Measurements from ENCODE around the gene ZNF837.

ZNF837 gene

DNA sequence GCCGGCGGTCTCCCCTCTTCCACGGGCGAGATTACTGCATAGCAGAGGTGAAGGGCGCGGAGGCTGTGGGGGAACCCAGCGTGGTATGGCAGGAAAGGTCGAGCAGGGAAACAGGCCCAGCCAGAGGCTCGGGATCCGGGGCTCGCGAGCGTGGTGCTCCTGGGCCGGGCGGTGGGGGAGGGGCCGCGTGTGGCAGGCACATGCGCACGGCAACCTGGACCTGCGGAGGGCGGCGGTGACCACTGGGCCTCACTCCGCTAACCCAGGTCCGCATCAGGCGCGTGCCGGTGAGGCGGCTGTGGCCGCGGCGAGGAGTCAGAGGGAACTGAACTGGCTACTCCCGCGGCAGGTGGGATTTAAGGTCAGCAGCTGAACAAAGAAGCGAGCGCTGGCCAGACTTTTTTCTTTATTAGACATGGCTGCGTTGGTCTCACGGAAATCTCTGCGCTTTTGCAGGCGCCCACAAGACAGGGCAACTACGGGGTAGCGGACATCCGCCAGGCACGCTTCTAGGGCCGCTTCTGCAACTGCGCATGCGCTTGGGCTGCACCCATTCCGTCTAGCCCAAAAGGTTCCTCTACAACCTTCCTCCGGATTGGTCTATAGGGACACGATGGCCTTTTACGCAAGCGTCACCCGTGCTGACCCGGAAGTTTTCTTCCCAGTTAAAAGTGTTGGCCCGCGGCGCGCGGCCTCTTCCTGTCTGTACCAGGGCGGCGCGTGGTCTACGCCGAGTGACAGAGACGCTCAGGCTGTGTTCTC, 5.9 kb upstream of the ZNF837 start, which contains the start of gene RPS5:
TSS of gene RPS5 (plus strand) at position 694 of the 762 bp plus-strand sequence. CDS start 869 bp downstream, outside the sequence.
- Histone ChIP-seq H3F3A (ENCODE audit: insufficient read depth, low read length) (peaks cover 3% of the 10 kb centered on the region; the same call in 1 of the 2 replicates), H3K4me2 (ENCODE audit: low read depth, low read length) (peak within 1 kb of the TSS; percentile 90), H3K9me3 (replicated peaks; ENCODE audit: insufficient read depth, low read length) (no peaks in the 10 kb centered on the region), H3K4me3 (ENCODE audit: low read length) (peak within 1 kb of the TSS; percentile 87), H3K36me3 (replicated peaks; ENCODE audit: insufficient read depth, low read length) (peaks cover 10% of the 10 kb centered on the region; the same call in 1 of the 2 replicates), H2AFZ (ENCODE audit: low read length) (peak within 1 kb of the TSS; percentile 74), H3K27ac (ENCODE audit: low read length) (peak within 1 kb of the TSS; percentile 83; the same call in 1 of the 2 replicates), H3K4me1 (ENCODE audit: low read length) (peaks cover 12% of the 10 kb centered on the region; the same call in 1 of the 2 replicates), H3K9ac (ENCODE audit: low read length) (peak within 1 kb of the TSS; percentile 84), H3K79me2 (ENCODE audit: low read length) (peaks cover 30% of the 10 kb centered on the region), H3K9me2 (replicated peaks; ENCODE audit: insufficient read depth, low read length) (no peaks in the 10 kb centered on the region), H4K20me1 (ENCODE audit: insufficient read depth, low read length) (no peaks in the 10 kb centered on the region), H3K27me3 (replicated peaks; ENCODE audit: insufficient read depth, low read length) (no peaks in the 10 kb centered on the region)
- DNase-seq: peak; percentile 98
- TF ChIP-seq EZH2 (optimal IDR thresholded peaks at IDR 0.05; ENCODE audit: low read depth, low read length) (no peak), EZH2phosphoT487 (IDR thresholded peaks at IDR 0.05; ENCODE audit: low read length) (no peak)
- TF ChIP-seq, protein P1, sequence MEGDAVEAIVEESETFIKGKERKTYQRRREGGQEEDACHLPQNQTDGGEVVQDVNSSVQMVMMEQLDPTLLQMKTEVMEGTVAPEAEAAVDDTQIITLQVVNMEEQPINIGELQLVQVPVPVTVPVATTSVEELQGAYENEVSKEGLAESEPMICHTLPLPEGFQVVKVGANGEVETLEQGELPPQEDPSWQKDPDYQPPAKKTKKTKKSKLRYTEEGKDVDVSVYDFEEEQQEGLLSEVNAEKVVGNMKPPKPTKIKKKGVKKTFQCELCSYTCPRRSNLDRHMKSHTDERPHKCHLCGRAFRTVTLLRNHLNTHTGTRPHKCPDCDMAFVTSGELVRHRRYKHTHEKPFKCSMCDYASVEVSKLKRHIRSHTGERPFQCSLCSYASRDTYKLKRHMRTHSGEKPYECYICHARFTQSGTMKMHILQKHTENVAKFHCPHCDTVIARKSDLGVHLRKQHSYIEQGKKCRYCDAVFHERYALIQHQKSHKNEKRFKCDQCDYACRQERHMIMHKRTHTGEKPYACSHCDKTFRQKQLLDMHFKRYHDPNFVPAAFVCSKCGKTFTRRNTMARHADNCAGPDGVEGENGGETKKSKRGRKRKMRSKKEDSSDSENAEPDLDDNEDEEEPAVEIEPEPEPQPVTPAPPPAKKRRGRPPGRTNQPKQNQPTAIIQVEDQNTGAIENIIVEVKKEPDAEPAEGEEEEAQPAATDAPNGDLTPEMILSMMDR (IDR thresholded peaks at IDR 0.05; ENCODE audit: low read length): no peak

DNA sequence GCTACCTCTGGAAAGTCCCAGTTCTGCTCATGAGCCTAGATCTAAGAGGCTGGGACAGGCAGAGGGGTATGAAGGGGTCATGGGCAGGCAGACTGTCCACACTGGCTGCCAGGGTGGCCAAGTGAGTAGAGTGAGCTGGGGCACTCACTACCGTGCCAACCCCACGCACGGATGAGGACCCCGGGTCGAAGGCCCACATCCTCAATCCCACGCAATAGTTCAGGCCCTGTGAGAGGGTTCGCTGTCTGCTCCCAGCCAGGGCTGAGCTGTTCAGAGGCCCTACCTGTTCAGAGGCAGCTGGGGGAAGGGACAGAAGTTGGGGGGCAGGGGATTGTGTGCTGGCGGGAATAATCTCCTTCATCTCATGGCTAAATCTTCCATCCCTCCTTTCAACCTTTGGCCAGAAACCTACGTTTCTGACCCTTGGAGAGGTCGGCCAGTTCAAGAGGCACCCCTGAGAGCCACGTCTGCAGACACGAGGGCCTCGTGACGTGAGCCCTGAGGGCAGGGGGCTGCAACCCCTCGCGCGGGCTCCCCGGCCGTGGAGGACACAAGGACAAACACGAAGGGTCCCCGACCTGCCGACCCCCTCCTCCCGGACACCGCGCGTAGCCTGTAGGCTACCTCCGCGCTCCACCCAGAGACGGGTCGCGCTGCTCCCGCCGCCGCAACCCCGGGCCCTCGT, 5.2 kb upstream of the ZNF837 start:
- H3K36me3 ChIP-seq (replicated peaks; ENCODE audit: insufficient read depth, low read length): peaks cover 10% of the 10 kb centered on the region; the same call in 1 of the 2 replicates
- H3K4me1 ChIP-seq (ENCODE audit: low read length): peaks cover 12% of the 10 kb centered on the region; the same call in 1 of the 2 replicates
- no peaks in the 10 kb centered on the region for H3K9me3 ChIP-seq (replicated peaks; ENCODE audit: insufficient read depth, low read length)
- peak overlapping the region; percentile 83; the same call in 1 of the 2 replicates for H3K27ac ChIP-seq (ENCODE audit: low read length)
- peak overlapping the region; percentile 90 for H3K4me2 ChIP-seq (ENCODE audit: low read depth, low read length)
- H3K9me2 ChIP-seq (replicated peaks; ENCODE audit: insufficient read depth, low read length): no peaks in the 10 kb centered on the region
- H2AFZ ChIP-seq (ENCODE audit: low read length): peak overlapping the region; percentile 74
- H3F3A ChIP-seq (ENCODE audit: insufficient read depth, low read length): peaks cover 3% of the 10 kb centered on the region; the same call in 1 of the 2 replicates
- H4K20me1 ChIP-seq (ENCODE audit: insufficient read depth, low read length): no peaks in the 10 kb centered on the region
- no peaks in the 10 kb centered on the region for H3K27me3 ChIP-seq (replicated peaks; ENCODE audit: insufficient read depth, low read length)
- no peak for DNase-seq
- H3K9ac ChIP-seq (ENCODE audit: low read length): peak overlapping the region; percentile 84
- peak overlapping the region; percentile 87 for H3K4me3 ChIP-seq (ENCODE audit: low read length)
- TF ChIP-seq, protein P1 (IDR thresholded peaks at IDR 0.05; ENCODE audit: low read length): no peak
- no peak for TF ChIP-seq EZH2 (optimal IDR thresholded peaks at IDR 0.05; ENCODE audit: low read depth, low read length)
- no peak for TF ChIP-seq EZH2phosphoT487 (IDR thresholded peaks at IDR 0.05; ENCODE audit: low read length)
- peaks cover 29% of the 10 kb centered on the region for H3K79me2 ChIP-seq (ENCODE audit: low read length)

DNA sequence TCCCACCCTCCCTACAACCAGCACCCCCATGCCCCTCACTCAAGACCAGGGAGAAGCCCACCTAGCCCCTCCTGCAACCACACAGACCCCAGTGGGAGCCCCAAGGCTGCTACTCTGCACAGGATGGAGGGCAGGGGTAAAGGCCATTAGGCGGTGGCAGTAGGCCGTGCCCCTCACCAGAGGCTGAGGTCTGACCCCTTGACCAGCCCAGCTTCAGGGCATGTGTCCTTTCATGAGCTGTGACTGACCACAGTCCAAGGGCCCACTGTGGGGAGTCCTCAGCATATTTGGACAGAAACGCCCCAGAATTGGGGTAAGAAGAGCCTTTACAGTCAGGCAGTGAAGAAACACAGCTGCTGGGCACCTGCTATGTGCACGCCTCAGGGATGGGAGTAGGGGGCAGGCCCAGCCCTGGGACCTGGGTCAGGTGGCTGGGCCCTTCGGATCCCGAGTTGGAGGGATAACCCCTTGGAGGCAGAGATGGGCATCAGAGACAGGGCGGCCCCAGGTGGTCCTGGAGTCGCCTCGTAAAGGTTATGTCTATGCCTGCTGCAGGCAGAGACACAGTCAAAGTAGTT, 4.6 kb upstream of the ZNF837 start:
- TF ChIP-seq EZH2 (optimal IDR thresholded peaks at IDR 0.05; ENCODE audit: low read depth, low read length): no peak
- TF ChIP-seq EZH2phosphoT487 (IDR thresholded peaks at IDR 0.05; ENCODE audit: low read length): no peak
- TF ChIP-seq, protein P1 (IDR thresholded peaks at IDR 0.05; ENCODE audit: low read length): no peak
- no peaks in the 10 kb centered on the region for H3K9me2 ChIP-seq (replicated peaks; ENCODE audit: insufficient read depth, low read length)
- no peak overlapping the region for H3K4me3 ChIP-seq (ENCODE audit: low read length)
- peaks cover 23% of the 10 kb centered on the region for H3K79me2 ChIP-seq (ENCODE audit: low read length)
- peaks cover 10% of the 10 kb centered on the region; the same call in 1 of the 2 replicates for H3K36me3 ChIP-seq (replicated peaks; ENCODE audit: insufficient read depth, low read length)
- H3F3A ChIP-seq (ENCODE audit: insufficient read depth, low read length): peaks cover 3% of the 10 kb centered on the region; the same call in 1 of the 2 replicates
- H2AFZ ChIP-seq (ENCODE audit: low read length): no peak overlapping the region
- H4K20me1 ChIP-seq (ENCODE audit: insufficient read depth, low read length): no peaks in the 10 kb centered on the region
- 0 out of 2 replicates have a peak, but pooled peaks cover 10% of the 10 kb centered on the region for H3K4me1 ChIP-seq (ENCODE audit: low read length)
- no peak overlapping the region for H3K9ac ChIP-seq (ENCODE audit: low read length)
- H3K27me3 ChIP-seq (replicated peaks; ENCODE audit: insufficient read depth, low read length): no peaks in the 10 kb centered on the region
- H3K9me3 ChIP-seq (replicated peaks; ENCODE audit: insufficient read depth, low read length): no peaks in the 10 kb centered on the region
- H3K4me2 ChIP-seq (ENCODE audit: low read depth, low read length): no peak overlapping the region
- H3K27ac ChIP-seq (ENCODE audit: low read length): no peak overlapping the region
- no peak for DNase-seq
